ENCODE measurements around the gene GSTK1.

GSTK1 gene

GRCh38 chr7:143280566-143280965 is 17.3 kb downstream of the GSTK1 start:
- TF ChIP-seq CTCF (IDR thresholded peaks at IDR 0.05), result no peak

GRCh38 chr7:143281529-143281928 is 18.3 kb downstream of the GSTK1 start:
- no peak for TF ChIP-seq CTCF (IDR thresholded peaks at IDR 0.05)

GRCh38 chr7:143282124-143282523 is 18.9 kb downstream of the GSTK1 start:
- no peak for TF ChIP-seq CTCF (IDR thresholded peaks at IDR 0.05)

GRCh38 chr7:143283381-143283780 is 20.1 kb downstream of the GSTK1 start:
- TF ChIP-seq CTCF (IDR thresholded peaks at IDR 0.05), result no peak

GRCh38 chr7:143284591-143285469 is 21.6 kb downstream of the GSTK1 start, which contains the start of gene TMEM139:
TMEM139 (plus strand) TSS chr7:143284958; CDS start chr7:143285958, 1,000 bp downstream.
- no peak for TF ChIP-seq CTCF (IDR thresholded peaks at IDR 0.05)

GRCh38 chr7:143285470-143285778 is 22.2 kb downstream of the GSTK1 start:
- TF ChIP-seq CTCF (IDR thresholded peaks at IDR 0.05), result no peak

GRCh38 chr7:143285806-143286521 is 22.7 kb downstream of the GSTK1 start:
- no peak for TF ChIP-seq CTCF (IDR thresholded peaks at IDR 0.05)

All from LNCAP (cell line).